GM13976 (cell line): ENCODE measurements around the gene RPH3AL.

ENCODE experiments used
- DNase-seq: peaks from one replicate; pipeline ENCODE4 v3.0.0; 2012; ENCODE audit warnings: low spot score
- CTCF ChIP-seq: IDR thresholded peaks from 2 replicates; pipeline ENCODE4 v1.5.1; 2012; ENCODE audit warnings: borderline replicate concordance, mild to moderate bottlenecking; ENCODE audit not compliant: insufficient read depth; ENCODE audit errors: extremely low read depth, missing control alignments, control extremely low read depth
- in situ Hi-C: fragments of 300-500 bp; cut with MboI; formaldehyde crosslinking; loops from one replicate; pipeline ENCODE4 v1.12.0; 2022; ENCODE audit warnings: low sequenced_read_pairs, mixed read lengths, inconsistent platforms; ENCODE audit not compliant: unreplicated experiment

RPH3AL gene

GRCh38 chr17:260944-261343, 91.7 kb downstream of the RPH3AL start:
- in situ Hi-C loops: no loop called here
- DNase-seq: no peak

GRCh38 chr17:260031-260791, 92.4 kb downstream of the RPH3AL start:
- TF ChIP-seq CTCF: no peak
- in situ Hi-C loops: no loop called here
- no peak for DNase-seq

More at GRCh38 chr17:260944-261343, 91.7 kb downstream of the RPH3AL start:
- no peak for TF ChIP-seq CTCF

- in situ Hi-C loops: no loop called here
- TF ChIP-seq CTCF: no peak
- DNase-seq: no peak
Observed at GRCh38 chr17:259341-259976, 93.1 kb downstream of the RPH3AL start.

GRCh38 chr17:258906-259305, 93.7 kb downstream of the RPH3AL start:
- DNase-seq: no peak
- in situ Hi-C loops: no loop called here

GRCh38 chr17:258045-258734, 94.4 kb downstream of the RPH3AL start:
- no peak for TF ChIP-seq CTCF
- in situ Hi-C loops: no loop called here
- DNase-seq: no peak

More at GRCh38 chr17:258906-259305, 93.7 kb downstream of the RPH3AL start:
- no peak for TF ChIP-seq CTCF

- no peak for DNase-seq
- TF ChIP-seq CTCF: no peak
- in situ Hi-C loops: no loop called here
Observed at GRCh38 chr17:253091-253846, 99.3 kb downstream of the RPH3AL start.
